ENCODE results near the gene SEC11A.

SEC11A gene

GRCh38 chr15:84654689-84655453, 61.1 kb downstream of the SEC11A start:
- Histone ChIP-seq H3K27ac (ENCODE audit: low read depth, low read length) (peak overlapping the region; percentile 49), H4K20me1 (ENCODE audit: control insufficient read depth, insufficient read depth, low read depth, low read length) (peaks cover 3% of the 10 kb centered on the region; the same call in 1 of the 2 replicates), H3K9me2 (replicated peaks; ENCODE audit: control insufficient read depth, low read length) (no peaks in the 10 kb centered on the region), H3K4me2 (ENCODE audit: low read length) (peak overlapping the region; percentile 98), H3K36me3 (ENCODE audit: control insufficient read depth, low read length) (peaks cover 38% of the 10 kb centered on the region), H3K9me3 (ENCODE audit: control insufficient read depth, insufficient read depth, low read length) (no peaks in the 10 kb centered on the region), H3K4me3 (ENCODE audit: low read length) (peak overlapping the region; percentile 99), H3K27me3 (ENCODE audit: control insufficient read depth, low read length) (peaks cover 5% of the 10 kb centered on the region), H3K79me2 (ENCODE audit: control insufficient read depth, low read length) (peaks cover 29% of the 10 kb centered on the region), H3K4me1 (ENCODE audit: control insufficient read depth, low read length) (peaks cover 46% of the 10 kb centered on the region), H3F3A (ENCODE audit: control insufficient read depth, insufficient read depth) (peaks cover 8% of the 10 kb centered on the region; the same call in 1 of the 2 replicates)
- TF ChIP-seq CTCF (IDR thresholded peaks at IDR 0.05; ENCODE audit: low read depth, low read length, poor library complexity, severe bottlenecking) (peak; percentile 87), EZH2phosphoT487 (IDR thresholded peaks at IDR 0.05; ENCODE audit: borderline replicate concordance, low read length) (no peak)

- no peak for TF ChIP-seq CTCF (IDR thresholded peaks at IDR 0.05; ENCODE audit: low read depth, low read length, poor library complexity, severe bottlenecking)
- TF ChIP-seq EZH2phosphoT487 (IDR thresholded peaks at IDR 0.05; ENCODE audit: borderline replicate concordance, low read length) = no peak
- peaks cover 5% of the 10 kb centered on the region for H3K27me3 ChIP-seq (ENCODE audit: control insufficient read depth, low read length)
- H3K36me3 ChIP-seq (ENCODE audit: control insufficient read depth, low read length) = peaks cover 43% of the 10 kb centered on the region
- peak within 1 kb of the TSS; percentile 49 for H3K27ac ChIP-seq (ENCODE audit: low read depth, low read length)
- H3K9me3 ChIP-seq (ENCODE audit: control insufficient read depth, insufficient read depth, low read length) = no peaks in the 10 kb centered on the region
- H3K4me1 ChIP-seq (ENCODE audit: control insufficient read depth, low read length) = peaks cover 39% of the 10 kb centered on the region
- peak within 1 kb of the TSS; percentile 98 for H3K4me2 ChIP-seq (ENCODE audit: low read length)
- H3K79me2 ChIP-seq (ENCODE audit: control insufficient read depth, low read length) = peaks cover 29% of the 10 kb centered on the region
- H3F3A ChIP-seq (ENCODE audit: control insufficient read depth, insufficient read depth) = peaks cover 8% of the 10 kb centered on the region; the same call in 1 of the 2 replicates
- no peaks in the 10 kb centered on the region for H3K9me2 ChIP-seq (replicated peaks; ENCODE audit: control insufficient read depth, low read length)
- peaks cover 3% of the 10 kb centered on the region; the same call in 1 of the 2 replicates for H4K20me1 ChIP-seq (ENCODE audit: control insufficient read depth, insufficient read depth, low read depth, low read length)
- peak within 1 kb of the TSS; percentile 99 for H3K4me3 ChIP-seq (ENCODE audit: low read length)
Measured at GRCh38 chr15:84653910-84654688, 61.8 kb downstream of the SEC11A start, which contains the start of gene WDR73. Gene WDR73 (minus strand): TSS chr15:84654283. CDS start chr15:84654274, 9 bp downstream.

- Histone ChIP-seq H3K9me3 (ENCODE audit: control insufficient read depth, insufficient read depth, low read length) (no peaks in the 10 kb centered on the region), H3K4me3 (ENCODE audit: low read length) (peak overlapping the region; percentile 99), H4K20me1 (ENCODE audit: control insufficient read depth, insufficient read depth, low read depth, low read length) (peaks cover 3% of the 10 kb centered on the region; the same call in 1 of the 2 replicates), H3K27ac (ENCODE audit: low read depth, low read length) (peak overlapping the region; percentile 49), H3K4me2 (ENCODE audit: low read length) (peak overlapping the region; percentile 98), H3K27me3 (ENCODE audit: control insufficient read depth, low read length) (peaks cover 5% of the 10 kb centered on the region), H3K79me2 (ENCODE audit: control insufficient read depth, low read length) (peaks cover 29% of the 10 kb centered on the region), H3K9me2 (replicated peaks; ENCODE audit: control insufficient read depth, low read length) (no peaks in the 10 kb centered on the region), H3K4me1 (ENCODE audit: control insufficient read depth, low read length) (peaks cover 33% of the 10 kb centered on the region), H3K36me3 (ENCODE audit: control insufficient read depth, low read length) (peaks cover 49% of the 10 kb centered on the region), H3F3A (ENCODE audit: control insufficient read depth, insufficient read depth) (peaks cover 8% of the 10 kb centered on the region; the same call in 1 of the 2 replicates)
- TF ChIP-seq CTCF (IDR thresholded peaks at IDR 0.05; ENCODE audit: low read depth, low read length, poor library complexity, severe bottlenecking) = no peak
- TF ChIP-seq EZH2phosphoT487 (IDR thresholded peaks at IDR 0.05; ENCODE audit: borderline replicate concordance, low read length) = no peak
Measured at GRCh38 chr15:84653584-84653909, 62.4 kb downstream of the SEC11A start.

All from DOHH2 (cell line).